ENCODE results near the gene GALNT2. TPM values are rescaled to one million over a fixed set of nuclear protein-coding genes. Genes with fewer than 3 reads are reported as not detected.

The GALNT2 gene
- total RNA-seq, 1 donor, result 17.2 TPM

DNA sequence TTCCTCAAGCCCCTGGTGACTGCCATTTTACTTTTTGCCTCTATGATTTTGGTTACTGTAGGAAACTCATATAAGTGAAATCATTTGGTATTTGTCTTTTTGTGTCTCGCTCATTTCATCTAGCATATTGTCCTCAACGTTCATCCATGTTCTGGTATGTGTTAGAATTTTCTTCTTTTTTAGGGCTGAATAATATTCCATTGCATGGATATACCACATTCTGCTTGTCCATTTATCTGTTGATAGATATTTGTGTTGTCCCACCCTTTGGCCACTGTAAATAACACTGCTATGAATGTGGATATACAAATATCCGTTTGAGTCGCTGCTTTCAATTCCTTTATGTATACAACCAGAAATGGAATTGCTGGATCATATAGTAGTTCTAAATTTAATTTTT lies 4.5 kb upstream of the GALNT2 start:
- Histone ChIP-seq H3K9me3 (ENCODE audit: low read depth, low read length) (no peaks in the 10 kb centered on the region), H3K4me3 (ENCODE audit: low read length) (no peak overlapping the region), H3K27me3 (ENCODE audit: insufficient read depth, low read length) (no peaks in the 10 kb centered on the region), H3K4me1 (ENCODE audit: insufficient read depth, low read length) (peaks cover 8% of the 10 kb centered on the region)

DNA sequence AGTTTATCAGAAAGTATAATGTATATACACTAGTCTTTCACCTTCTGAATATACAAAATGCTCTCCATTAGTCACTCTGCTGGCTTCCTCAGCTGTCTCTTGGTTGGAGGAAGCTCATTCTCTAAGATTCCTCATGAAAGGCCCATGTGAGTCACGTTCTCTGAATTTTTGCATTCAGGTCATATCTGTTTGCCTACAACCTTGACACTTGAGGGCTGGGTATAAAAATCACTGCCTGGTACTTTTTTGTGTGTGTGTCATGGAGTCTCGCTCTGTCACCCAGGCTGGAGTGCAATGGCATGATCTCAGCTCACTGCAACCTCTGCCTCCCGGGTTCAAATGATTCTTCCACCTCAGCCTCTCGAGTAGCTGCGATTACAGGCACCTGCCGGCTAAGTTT lies 2.8 kb upstream of the GALNT2 start:
- Histone ChIP-seq H3K4me3 (ENCODE audit: low read length) (no peak overlapping the region), H3K4me1 (ENCODE audit: insufficient read depth, low read length) (peaks cover 22% of the 10 kb centered on the region), H3K27me3 (ENCODE audit: insufficient read depth, low read length) (no peaks in the 10 kb centered on the region), H3K9me3 (ENCODE audit: low read depth, low read length) (no peaks in the 10 kb centered on the region)

DNA sequence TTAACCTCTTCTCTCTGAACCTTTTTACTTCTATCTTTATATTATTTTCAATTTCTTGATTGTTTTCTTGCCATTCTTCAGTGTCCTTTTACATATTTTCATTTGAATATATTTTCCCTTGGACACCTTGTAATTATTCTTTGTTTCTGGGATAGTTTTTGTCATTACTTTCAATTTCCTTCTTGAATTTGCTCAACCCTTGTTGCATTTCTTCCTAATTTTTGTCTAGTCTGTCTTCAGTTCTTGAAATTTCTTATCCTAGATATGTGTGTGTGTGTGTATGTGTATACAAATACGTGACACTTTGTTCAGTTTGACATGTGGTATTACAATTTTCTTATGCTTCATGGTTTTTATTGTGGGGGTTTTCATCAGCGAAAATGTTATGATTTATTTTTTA lies 1.9 kb upstream of the GALNT2 start:
- Histone ChIP-seq H3K4me1 (ENCODE audit: insufficient read depth, low read length) (peaks cover 24% of the 10 kb centered on the region), H3K27me3 (ENCODE audit: insufficient read depth, low read length) (no peaks in the 10 kb centered on the region), H3K4me3 (ENCODE audit: low read length) (no peak overlapping the region), H3K9me3 (ENCODE audit: low read depth, low read length) (no peaks in the 10 kb centered on the region)

DNA sequence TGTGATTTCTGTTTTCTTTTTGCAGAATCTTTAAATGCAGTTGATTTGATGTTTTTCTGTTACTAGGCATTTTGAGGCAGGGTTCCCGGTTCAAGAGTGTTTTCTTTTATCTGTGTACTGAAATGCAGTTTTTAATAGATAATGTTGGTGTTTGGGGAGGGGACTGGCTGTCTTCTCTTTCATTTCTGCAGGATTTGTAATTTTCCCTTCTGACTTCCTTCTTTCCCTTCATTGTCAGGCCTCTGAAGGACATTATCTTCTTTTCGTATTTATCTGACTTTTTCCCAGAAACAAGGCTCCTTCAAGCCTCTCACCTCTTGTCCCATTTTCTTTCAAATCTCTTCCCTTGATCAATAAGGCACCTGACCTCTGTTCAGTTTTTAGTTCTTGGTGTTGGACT lies 1.5 kb upstream of the GALNT2 start:
- Histone ChIP-seq H3K4me3 (ENCODE audit: low read length) (no peak overlapping the region), H3K27me3 (ENCODE audit: insufficient read depth, low read length) (no peaks in the 10 kb centered on the region), H3K9me3 (ENCODE audit: low read depth, low read length) (no peaks in the 10 kb centered on the region), H3K4me1 (ENCODE audit: insufficient read depth, low read length) (peaks cover 24% of the 10 kb centered on the region)

DNA sequence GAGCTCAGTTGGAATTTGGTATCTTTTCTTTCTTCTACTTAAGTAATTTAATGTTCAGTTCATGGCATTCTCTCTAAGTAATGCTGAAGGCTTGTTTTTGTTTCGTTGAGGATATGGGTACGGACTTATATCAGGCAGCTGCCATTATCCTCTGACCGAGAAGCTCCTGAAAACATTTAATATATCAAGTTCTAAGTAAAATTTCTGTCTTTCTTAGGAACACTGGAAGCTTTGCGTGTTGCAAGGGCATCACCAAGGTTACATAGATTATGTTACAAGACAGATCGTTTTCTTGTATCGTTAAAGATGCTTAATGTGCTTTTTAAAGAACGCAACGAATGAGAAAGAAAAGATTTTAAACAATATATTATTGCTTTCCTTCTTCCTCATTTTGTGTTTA lies 1.0 kb upstream of the GALNT2 start:
- H3K4me3 ChIP-seq (ENCODE audit: low read length), result peak overlapping the region; percentile 69
- peaks cover 24% of the 10 kb centered on the region for H3K4me1 ChIP-seq (ENCODE audit: insufficient read depth, low read length)
- H3K27me3 ChIP-seq (ENCODE audit: insufficient read depth, low read length), result no peaks in the 10 kb centered on the region
- no peaks in the 10 kb centered on the region for H3K9me3 ChIP-seq (ENCODE audit: low read depth, low read length)

DNA sequence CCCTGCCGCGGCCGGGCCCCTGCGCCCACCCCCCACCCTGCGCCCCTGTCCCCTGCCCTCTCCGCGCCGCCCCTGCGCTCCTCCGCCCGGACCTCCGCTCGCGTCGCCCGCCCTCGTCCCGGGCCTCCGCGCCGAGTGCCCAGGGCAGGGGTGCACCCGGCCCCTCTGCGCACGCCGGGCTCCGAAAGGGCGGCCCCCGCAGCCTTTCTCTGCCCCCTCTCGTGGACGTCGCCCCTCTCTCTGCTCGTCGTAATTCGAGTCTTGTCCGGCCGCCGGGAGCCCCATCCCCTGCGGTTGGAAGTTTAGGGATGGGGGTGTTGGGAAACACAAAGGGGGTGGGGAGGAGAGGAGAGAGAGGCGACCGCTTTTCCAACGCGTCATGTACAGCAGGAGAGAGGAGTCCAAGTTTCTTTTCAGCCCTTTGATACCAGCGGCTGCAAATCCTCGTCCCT lies 407 bp downstream of the GALNT2 start:
- no peaks in the 10 kb centered on the region for H3K9me3 ChIP-seq (ENCODE audit: low read depth, low read length)
- H3K4me3 ChIP-seq (ENCODE audit: low read length), result peak overlapping the region; percentile 69
- H3K27me3 ChIP-seq (ENCODE audit: insufficient read depth, low read length), result no peaks in the 10 kb centered on the region
- peaks cover 31% of the 10 kb centered on the region for H3K4me1 ChIP-seq (ENCODE audit: insufficient read depth, low read length)

DNA sequence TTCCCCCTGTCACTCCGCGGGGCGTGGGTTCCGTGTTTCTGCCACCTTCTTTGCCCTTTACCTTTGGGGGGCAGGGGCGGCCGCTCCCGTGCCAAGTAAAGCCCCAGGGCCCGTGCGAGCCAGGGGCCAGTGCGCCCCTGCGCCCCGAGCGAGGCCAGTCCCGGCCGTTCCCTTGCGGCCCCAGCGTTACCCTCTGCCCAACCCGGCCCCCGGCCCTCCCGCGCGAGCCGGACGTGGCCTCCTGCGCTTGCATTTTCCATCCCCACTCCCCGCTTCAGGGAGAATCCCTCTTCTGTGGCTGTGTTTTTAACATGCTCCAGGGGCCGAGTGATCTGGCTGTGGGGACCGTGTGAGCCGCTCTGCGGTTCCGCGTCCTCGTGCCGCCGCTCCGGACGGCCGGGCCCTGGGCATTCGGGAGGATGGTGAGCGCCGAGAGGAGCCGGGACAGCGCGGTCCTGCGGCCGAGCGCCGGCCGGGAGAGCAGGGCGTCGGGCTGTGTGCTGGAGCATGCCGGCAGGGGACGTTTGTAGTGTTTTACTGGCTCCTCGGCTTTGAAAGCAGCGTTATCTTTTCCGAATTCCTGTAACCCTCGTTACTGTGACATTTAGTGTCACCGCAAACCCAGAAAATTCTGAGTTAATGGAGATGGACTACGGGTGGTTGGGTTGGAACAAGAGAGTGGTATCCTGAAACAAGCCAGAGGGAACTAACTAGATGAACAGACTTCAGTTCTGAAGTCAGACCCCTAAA lies 1.0 kb downstream of the GALNT2 start:
- H3K27me3 ChIP-seq (ENCODE audit: insufficient read depth, low read length), result no peaks in the 10 kb centered on the region
- H3K4me1 ChIP-seq (ENCODE audit: insufficient read depth, low read length), result peaks cover 31% of the 10 kb centered on the region
- peak overlapping the region; percentile 69 for H3K4me3 ChIP-seq (ENCODE audit: low read length)
- H3K9me3 ChIP-seq (ENCODE audit: low read depth, low read length), result no peaks in the 10 kb centered on the region

DNA sequence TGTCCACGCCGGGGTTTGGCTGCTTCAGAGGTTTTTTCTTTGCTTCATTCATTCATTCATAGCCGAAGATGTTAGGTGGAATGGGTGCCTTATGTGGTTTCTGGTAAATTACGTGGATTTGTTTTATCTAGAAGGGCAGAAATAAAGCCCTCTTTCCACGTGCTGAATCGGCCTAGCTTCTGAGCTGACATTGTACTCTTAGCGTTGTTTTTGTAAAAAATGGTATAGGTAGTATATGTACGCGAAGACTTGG lies 1.5 kb downstream of the GALNT2 start:
- Histone ChIP-seq H3K27me3 (ENCODE audit: insufficient read depth, low read length) (no peaks in the 10 kb centered on the region), H3K9me3 (ENCODE audit: low read depth, low read length) (no peaks in the 10 kb centered on the region), H3K4me1 (ENCODE audit: insufficient read depth, low read length) (peaks cover 31% of the 10 kb centered on the region), H3K4me3 (ENCODE audit: low read length) (peak overlapping the region; percentile 69)

DNA sequence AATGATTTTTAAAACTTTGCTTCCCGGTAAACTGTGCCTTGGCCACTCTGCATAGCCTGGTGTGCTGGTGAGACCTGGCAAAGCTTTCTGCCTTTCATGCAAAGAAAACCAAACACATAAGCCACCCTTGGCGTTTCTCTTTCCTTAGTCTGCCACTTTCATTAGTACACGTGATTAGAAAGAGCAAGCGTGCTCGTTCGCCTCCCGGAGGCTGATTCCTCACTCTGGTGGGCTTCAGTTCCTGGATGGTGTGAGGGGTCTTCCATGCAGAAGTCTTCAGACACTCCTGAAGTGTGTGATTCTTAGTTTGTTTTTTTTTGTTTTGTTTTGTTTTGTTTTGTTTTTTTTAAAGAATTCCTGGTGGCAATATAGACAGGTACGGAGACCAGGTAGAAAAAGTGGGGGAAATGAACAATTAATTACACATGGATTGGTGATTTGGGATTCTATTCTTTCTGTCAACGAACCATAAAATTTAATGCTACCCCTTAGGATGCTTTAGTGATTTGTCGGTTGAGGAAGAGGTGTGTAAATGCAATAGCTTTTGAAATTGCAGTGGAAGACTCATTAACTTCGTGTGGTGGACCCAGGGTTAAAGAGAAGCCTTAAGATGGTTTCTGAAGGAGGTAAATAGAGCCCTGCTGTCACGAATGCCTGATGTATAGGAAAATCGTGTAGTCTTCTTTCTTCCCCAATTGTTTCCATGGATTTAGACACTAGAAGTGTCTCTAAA lies 2.1 kb downstream of the GALNT2 start:
- peak overlapping the region; percentile 69 for H3K4me3 ChIP-seq (ENCODE audit: low read length)
- no peaks in the 10 kb centered on the region for H3K9me3 ChIP-seq (ENCODE audit: low read depth, low read length)
- H3K27me3 ChIP-seq (ENCODE audit: insufficient read depth, low read length), result no peaks in the 10 kb centered on the region
- peaks cover 31% of the 10 kb centered on the region for H3K4me1 ChIP-seq (ENCODE audit: insufficient read depth, low read length)

DNA sequence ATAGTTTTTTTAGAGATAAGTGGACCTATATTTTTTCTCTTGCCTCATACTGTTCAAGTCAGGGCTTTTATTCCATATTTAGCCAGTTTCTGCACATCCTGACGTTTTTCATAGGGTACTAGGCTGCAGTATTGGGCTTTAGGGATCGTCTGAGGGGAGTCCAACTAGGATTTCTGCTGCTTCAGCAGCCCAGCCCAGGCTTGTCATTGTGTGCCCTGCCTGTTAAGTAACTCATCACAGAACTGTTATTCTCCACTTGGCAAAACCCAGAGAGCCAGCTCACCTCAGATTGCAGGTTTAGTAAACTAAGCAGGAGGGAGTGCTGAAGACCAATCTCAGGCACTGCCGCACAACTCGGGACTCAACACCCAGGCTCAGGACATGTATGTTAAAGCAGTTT lies 2.8 kb downstream of the GALNT2 start:
- peaks cover 31% of the 10 kb centered on the region for H3K4me1 ChIP-seq (ENCODE audit: insufficient read depth, low read length)
- H3K9me3 ChIP-seq (ENCODE audit: low read depth, low read length), result no peaks in the 10 kb centered on the region
- no peaks in the 10 kb centered on the region for H3K27me3 ChIP-seq (ENCODE audit: insufficient read depth, low read length)
- H3K4me3 ChIP-seq (ENCODE audit: low read length), result no peak overlapping the region

DNA sequence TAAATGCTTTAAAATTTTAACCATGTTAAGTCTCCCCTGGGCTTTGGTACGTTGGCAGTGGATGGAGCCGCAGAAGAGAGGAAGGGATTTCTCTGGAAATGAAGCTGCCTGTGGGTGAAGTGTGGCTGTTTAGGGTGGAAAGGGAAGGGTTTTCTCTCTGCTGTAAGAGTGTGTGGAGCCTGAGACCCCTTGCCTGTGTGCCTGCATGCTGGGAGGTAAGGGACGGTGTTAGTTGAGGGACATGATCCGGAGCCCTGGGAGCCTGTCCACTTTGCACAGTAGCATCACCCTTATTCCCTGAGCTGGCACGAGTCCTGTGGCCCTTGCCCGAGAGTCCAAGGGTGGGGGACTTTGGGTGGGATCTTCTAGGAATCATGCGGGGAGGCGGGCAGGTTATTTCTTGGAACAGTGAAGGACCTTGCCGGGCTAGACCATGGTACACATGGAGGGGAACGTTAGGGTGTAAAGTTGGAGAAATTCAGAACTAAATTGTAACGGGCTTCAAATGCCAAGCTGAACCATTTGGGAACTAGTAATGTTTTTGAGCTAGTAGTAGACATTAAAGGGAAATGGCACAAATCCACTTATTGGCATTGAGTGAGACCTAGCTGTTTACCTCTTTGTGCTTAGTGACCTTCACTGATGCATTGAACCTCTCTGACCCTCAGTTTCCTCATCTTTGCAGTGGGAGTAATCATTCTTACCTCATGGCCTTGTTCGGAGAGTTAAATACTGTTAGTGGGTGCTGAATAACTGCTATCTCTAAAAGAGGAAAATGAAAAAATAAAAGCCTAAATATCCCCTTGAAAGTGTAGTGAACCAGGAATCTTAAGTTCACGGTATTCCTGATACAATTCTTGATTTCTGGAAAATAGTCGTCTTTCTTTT lies 3.5 kb downstream of the GALNT2 start:
- Histone ChIP-seq H3K9me3 (ENCODE audit: low read depth, low read length) (no peaks in the 10 kb centered on the region), H3K27me3 (ENCODE audit: insufficient read depth, low read length) (no peaks in the 10 kb centered on the region), H3K4me1 (ENCODE audit: insufficient read depth, low read length) (peaks cover 29% of the 10 kb centered on the region), H3K4me3 (ENCODE audit: low read length) (no peak overlapping the region)

DNA sequence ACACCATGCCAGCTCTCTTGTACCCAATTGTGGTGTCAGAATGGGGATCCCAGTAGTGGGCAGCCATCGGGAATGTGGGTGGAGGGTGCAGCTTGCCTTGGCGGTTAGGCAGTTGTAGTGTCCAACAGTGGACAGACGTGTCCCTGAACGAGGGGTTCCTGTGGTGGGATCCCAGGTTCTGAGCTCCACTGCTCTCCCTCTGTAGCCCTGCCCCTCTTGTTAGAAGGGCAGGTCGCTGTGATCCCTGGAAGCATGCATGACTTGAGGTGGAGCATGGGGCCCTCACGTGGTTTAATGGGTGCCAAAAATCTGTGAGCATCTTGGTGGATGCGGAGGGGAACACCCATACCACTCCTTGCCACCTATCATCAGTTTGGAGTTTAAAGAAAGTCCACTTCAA lies 4.3 kb downstream of the GALNT2 start:
- no peak overlapping the region for H3K4me3 ChIP-seq (ENCODE audit: low read length)
- no peaks in the 10 kb centered on the region for H3K9me3 ChIP-seq (ENCODE audit: low read depth, low read length)
- peaks cover 25% of the 10 kb centered on the region for H3K4me1 ChIP-seq (ENCODE audit: insufficient read depth, low read length)
- no peaks in the 10 kb centered on the region for H3K27me3 ChIP-seq (ENCODE audit: insufficient read depth, low read length)

DNA sequence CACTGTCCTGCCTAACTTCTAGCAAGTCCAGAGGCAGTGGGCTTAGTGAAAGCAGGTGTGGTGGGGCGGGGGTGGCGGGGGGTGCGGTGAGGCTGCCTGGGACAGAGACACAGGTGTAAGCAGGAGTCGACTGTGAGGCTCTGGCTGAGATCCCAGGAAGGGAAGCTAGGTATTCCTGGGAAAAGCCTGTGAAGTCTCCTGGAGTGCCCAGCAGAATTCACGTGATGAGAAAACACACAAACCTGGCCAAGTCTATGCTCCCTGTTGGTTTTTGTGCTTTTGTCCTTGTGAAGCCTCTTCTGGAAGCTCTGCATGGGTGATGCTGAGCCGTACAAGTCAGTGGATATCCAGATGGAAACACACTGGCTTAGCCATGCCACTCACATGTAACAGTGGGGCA lies 5.3 kb downstream of the GALNT2 start:
- Histone ChIP-seq H3K27me3 (ENCODE audit: insufficient read depth, low read length) (no peaks in the 10 kb centered on the region), H3K4me1 (ENCODE audit: insufficient read depth, low read length) (peaks cover 23% of the 10 kb centered on the region), H3K9me3 (ENCODE audit: low read depth, low read length) (no peaks in the 10 kb centered on the region)

DNA sequence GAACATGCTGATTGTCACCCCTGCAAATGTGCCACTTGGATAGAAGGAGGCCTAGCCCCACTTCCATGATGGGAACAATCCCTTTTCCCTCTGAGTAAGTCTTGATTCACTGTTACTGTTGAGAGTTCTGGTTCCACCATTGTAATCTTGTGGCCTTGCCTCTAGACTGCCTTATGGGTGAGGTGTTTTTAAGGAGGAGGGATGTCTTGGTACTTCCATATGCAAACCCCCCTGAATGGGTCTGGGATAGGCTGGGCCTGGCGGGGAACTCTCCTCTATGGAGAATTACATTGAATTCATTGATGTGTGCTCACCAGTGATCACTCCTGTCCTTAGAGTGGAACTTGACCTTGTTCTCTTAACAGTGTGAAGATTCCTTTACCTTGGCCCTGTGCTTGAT lies 5.8 kb downstream of the GALNT2 start:
- Histone ChIP-seq H3K4me1 (ENCODE audit: insufficient read depth, low read length) (peaks cover 23% of the 10 kb centered on the region), H3K4me3 (ENCODE audit: low read length) (no peak overlapping the region), H3K27me3 (ENCODE audit: insufficient read depth, low read length) (no peaks in the 10 kb centered on the region), H3K9me3 (ENCODE audit: low read depth, low read length) (no peaks in the 10 kb centered on the region)

More for the DNA sequence above, 5.3 kb downstream of the GALNT2 start:
- no peak overlapping the region for H3K4me3 ChIP-seq (ENCODE audit: low read length)

DNA sequence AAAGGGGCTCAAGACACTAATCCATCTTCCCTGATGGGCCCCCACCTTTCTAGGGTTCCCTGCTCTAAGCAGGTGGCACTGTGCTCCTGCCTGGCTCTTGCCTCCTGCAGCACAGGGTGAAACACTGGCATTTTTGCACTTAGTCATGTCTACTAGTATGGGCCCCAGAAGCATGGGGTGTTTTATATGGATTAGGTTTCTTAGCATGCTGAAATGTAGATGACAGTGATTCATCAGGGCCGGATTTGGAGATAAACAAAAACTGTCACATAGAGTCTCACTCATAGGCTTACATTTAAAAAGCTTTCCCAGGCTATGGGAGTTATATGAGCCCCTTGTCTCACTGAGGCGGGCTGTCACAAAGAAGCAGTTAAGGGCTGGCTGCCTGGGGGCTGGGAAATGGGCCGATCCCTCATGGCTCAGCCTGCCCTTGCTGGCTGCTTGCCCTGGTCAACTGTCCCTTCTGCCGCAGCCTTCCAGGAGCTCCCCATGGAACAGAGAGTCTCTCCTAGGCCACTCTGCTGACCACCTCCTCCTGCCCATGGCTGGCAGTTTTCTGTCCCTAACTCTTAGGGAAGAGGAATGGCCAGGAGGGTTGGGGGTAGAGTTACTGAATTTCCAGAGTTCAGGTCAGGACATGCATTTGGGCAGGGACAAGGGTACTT lies 6.5 kb downstream of the GALNT2 start:
- Histone ChIP-seq H3K4me3 (ENCODE audit: low read length) (no peak overlapping the region), H3K27me3 (ENCODE audit: insufficient read depth, low read length) (no peaks in the 10 kb centered on the region), H3K9me3 (ENCODE audit: low read depth, low read length) (no peaks in the 10 kb centered on the region), H3K4me1 (ENCODE audit: insufficient read depth, low read length) (peaks cover 17% of the 10 kb centered on the region)

Data from mononuclear cell (primary cell).